HG02852 (cell line): Measurements from ENCODE around the gene SLC22A8.
"Not testable (repeated sequence)": the region's sequence is repeated elsewhere in the genome, so short reads cannot be mapped to it uniquely, and the experiment has no call there.

Source experiments
- ATAC-seq: cut with Tn5 transposase; IDR thresholded peaks from one replicate; pipeline ENCODE4 v1.9.1; 2021; ENCODE audit warnings: mild to moderate bottlenecking, moderate library complexity; ENCODE audit not compliant: unreplicated experiment

SLC22A8 gene

GRCh38 chr11:63015521-63016215 lies at the start of gene SLC22A8:
TSS of gene SLC22A8 (minus strand) at chr11:63015841. CDS start at chr11:63014958, 883 bp downstream.
- ATAC-seq = no peak

DNA sequence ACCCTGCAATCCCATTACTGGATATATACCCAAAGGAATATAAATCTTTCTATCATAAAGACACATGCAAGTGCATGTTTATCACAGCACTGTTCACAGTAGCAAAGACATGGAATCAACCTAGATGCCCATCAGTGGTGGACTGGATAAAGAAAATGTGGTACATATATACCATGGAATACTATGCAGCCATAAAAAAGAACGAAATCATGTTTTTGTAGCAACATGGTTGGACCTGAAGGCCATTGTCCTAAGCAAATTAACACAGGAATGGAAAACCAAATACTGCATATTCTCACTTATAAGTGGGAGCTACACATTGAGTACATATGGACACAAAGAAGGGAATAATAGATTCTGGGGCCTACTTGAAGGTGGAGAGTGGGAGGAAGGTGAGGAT lies 30.6 kb upstream of the SLC22A8 start:
- not testable (repeated sequence) for ATAC-seq

DNA sequence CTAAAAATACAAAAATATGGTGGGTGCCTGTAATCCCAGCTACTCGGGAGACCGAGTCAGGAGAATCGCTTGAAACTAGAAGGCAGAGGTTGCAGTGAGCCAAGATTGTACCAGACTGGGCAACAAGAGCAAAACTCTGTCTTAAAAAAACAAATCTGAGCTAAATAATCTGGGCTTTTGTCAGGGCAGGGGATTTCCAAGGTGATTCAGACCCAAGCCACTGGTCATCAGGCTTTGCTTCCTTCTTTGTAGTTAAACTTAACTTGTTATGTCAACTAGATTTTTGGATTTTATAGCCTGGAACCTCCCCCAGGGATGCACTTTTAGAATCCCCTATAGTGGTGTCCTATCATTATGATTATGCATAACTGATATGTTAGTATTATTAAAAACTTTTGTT lies 27.0 kb upstream of the SLC22A8 start:
- ATAC-seq = no peak

DNA sequence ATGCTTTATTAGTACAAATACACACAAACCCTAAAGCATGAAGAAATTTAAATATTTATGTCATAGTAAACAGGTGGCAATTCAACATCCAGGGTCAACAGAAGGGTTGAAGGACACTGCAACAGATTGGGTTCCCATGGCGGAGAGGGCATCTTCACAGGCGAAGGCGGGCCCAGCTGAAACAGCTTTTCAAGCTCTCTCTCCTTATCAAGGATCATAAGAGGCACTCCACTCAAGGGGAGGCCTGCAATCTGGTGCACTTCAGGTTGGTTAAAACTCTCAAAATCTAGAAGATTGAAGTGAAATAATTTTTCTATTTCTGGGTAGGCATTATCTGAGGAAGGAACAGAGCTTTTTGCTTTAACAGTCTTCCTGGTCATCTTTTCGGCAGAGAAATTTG lies 16.8 kb upstream of the SLC22A8 start:
- no peak for ATAC-seq

- ATAC-seq = no peak
These were observed 8.4 kb upstream of the SLC22A8 start for GRCh38 chr11:63023841-63024648.

- no peak for ATAC-seq
These were observed 7.7 kb upstream of the SLC22A8 start for GRCh38 chr11:63023222-63023814.

DNA sequence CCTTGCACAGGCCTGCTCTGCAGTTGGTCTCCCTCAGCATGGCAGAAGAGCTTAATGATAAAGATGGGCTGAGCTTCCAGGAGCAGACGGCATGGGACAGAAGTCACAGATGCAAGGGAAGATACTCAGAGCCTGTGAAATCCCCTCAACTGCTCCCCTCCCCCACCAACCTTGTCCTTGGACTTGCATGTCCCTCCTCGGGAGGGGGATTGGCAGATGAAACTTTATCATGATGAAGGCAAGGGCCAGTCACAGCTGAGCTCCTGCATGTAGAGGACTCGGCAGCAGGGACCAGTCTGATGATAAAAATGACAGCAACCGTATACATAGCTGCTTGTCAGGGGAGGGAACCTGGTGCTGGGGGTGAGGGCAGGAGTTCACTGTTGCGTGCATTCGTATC lies 6.8 kb upstream of the SLC22A8 start:
- no peak for ATAC-seq

DNA sequence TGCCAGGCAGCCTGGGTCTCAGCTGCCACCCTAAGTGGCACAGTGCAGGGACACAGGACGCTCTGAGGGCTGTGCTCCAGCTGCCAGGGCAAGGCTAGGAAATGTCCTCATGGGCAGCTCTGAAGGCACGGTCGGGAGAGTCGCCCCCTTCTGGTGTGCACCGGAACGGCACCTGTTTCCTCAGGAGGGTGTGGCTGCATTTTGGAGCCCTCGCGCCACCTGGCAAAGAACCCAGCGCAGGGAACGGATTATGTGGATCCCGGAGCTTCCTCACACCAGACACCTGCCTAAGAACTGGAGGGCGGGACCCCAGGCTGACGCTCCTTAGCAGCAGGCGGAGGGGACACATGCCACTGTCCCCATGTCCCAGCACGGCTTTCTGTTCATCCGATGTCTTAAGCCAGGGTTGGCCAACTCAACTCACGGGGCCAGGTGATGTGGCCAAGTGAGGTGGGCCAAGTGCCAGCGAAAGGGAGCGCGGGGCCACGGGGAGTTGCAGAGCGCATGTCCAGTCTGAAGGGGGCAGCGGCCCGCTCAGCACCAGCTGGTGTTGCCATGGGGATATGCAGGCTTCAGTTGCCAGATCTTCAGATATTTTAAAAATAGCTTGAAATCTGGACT lies 5.1 kb upstream of the SLC22A8 start:
- ATAC-seq = no peak

GRCh38 chr11:63019506-63019905 lies 3.9 kb upstream of the SLC22A8 start:
- ATAC-seq = no peak

- ATAC-seq = no peak
These were observed 1.8 kb upstream of the SLC22A8 start for GRCh38 chr11:63017306-63017974.

DNA sequence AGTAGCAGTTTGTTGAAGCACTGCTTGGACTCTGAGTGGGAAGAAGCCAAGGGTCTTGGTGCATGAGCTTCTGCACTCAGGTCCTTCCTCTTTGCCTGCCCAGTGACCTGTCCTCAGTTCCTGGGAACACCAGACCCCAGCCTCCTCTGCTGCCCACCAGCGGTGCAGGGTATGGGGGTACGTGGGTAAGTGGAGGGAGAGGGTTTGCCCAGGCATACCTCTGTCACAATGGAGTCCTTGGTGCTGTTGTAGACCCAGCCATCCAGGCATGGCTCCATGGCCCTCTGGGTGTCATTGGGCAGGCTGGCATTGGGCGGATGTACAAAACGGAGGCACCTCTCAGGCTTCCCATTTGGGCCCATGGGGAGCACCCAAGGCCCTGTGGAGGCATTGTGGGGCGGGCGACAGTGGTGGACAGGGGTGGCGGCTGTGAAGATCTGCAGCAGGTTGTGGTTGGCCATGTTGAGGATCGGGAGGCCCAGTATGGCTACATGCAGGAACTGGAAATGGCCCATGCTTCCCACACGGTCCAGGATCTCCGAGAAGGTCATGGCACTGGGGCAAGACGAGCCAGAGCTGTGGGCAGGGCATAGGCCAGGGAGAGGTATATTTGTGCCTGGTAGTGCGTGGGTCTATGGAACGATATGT lies 1.1 kb downstream of the SLC22A8 start:
- no peak for ATAC-seq

GRCh38 chr11:63012839-63013238 lies 2.8 kb downstream of the SLC22A8 start:
- ATAC-seq = no peak

- no peak for ATAC-seq
These were observed 3.2 kb downstream of the SLC22A8 start for GRCh38 chr11:63012430-63012829.

- ATAC-seq = no peak
These were observed 4.7 kb downstream of the SLC22A8 start for GRCh38 chr11:63010934-63011439.

- no peak for ATAC-seq
These were observed 7.7 kb downstream of the SLC22A8 start for GRCh38 chr11:63007920-63008319.

- no peak for ATAC-seq
These were observed 14.2 kb downstream of the SLC22A8 start for GRCh38 chr11:63001456-63001855.

- ATAC-seq = no peak
These were observed 16.0 kb downstream of the SLC22A8 start for GRCh38 chr11:62999649-63000048.

DNA sequence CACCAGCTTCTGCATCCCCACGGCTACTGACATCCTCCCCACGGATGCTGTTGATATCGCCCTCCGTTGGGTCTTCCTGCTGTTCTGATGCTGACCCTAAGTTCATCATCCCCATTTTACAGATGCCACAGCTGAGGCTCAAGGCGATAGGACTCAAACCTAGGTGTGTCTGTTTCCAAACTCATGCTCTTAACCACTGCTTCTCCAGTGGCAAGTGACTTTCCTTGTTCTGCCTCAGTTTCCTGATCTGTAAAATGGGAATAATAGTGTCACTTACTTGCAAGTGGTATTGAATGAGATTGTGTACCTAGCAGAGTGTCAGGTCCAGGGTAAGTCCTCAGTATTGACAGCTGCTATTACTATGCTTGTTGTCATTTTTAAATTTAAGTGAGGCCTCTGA lies 16.5 kb downstream of the SLC22A8 start:
- ATAC-seq = no peak

- no peak for ATAC-seq
These were observed 19.4 kb downstream of the SLC22A8 start for GRCh38 chr11:62996271-62996670.

DNA sequence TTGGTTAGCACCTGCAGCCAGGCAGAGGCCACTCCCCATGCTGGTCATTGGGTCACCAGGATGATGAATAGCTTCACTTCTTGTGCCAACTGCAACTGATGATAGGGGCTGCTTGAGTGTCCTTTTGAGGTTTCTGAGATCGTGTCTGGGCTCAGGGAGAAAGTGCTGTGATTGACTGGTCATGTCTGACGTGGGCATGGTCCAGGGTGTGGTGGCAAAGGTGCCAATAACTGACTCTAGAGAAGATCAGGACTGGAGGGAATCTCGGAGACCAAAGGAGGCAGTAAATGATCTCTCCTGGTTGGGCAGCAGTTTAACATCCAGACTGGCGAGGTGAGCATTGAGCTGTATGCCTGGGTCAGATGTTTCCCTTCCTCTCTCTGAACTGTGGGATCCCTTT lies 20.9 kb downstream of the SLC22A8 start:
- no peak for ATAC-seq
